Measurements from ENCODE around the gene TRPM8.

- no peak for TF ChIP-seq EZH2 (IDR thresholded peaks at IDR 0.05)
- no peak for TF ChIP-seq POLR2AphosphoS5 (IDR thresholded peaks at IDR 0.05; ENCODE audit: borderline replicate concordance, low read depth, low read length)
- TF ChIP-seq FOXP2 (optimal IDR thresholded peaks at IDR 0.05; ENCODE audit: control extremely low read depth, extremely low read length, insufficient read depth): no peak
These were observed 82.0 kb downstream of the TRPM8 start for GRCh38 chr2:233999182-233999581.
